Measurements from ENCODE around the gene COL19A1.
A peak's percentile ranks its signal among the peaks of the same experiment; 100 is the strongest.

Gene COL19A1

GRCh38 chr6:70086806-70087205 lies 220.4 kb downstream of the COL19A1 start:
- in situ Hi-C loops (cut with HindIII; ENCODE audit: low pct_ligation_motif_present, low sequenced_read_pairs): no loop called here
- H3K27ac ChIP-seq: no peak overlapping the region
- no peak overlapping the region for H3K4me3 ChIP-seq (ENCODE audit: low read depth, low read length)
- no peaks in the 10 kb centered on the region for H3K36me3 ChIP-seq (replicated peaks)
- TF ChIP-seq, protein P1, sequence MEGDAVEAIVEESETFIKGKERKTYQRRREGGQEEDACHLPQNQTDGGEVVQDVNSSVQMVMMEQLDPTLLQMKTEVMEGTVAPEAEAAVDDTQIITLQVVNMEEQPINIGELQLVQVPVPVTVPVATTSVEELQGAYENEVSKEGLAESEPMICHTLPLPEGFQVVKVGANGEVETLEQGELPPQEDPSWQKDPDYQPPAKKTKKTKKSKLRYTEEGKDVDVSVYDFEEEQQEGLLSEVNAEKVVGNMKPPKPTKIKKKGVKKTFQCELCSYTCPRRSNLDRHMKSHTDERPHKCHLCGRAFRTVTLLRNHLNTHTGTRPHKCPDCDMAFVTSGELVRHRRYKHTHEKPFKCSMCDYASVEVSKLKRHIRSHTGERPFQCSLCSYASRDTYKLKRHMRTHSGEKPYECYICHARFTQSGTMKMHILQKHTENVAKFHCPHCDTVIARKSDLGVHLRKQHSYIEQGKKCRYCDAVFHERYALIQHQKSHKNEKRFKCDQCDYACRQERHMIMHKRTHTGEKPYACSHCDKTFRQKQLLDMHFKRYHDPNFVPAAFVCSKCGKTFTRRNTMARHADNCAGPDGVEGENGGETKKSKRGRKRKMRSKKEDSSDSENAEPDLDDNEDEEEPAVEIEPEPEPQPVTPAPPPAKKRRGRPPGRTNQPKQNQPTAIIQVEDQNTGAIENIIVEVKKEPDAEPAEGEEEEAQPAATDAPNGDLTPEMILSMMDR (IDR thresholded peaks at IDR 0.05; ENCODE audit: low read depth, low read length, missing control alignments): no peak
- H3K27me3 ChIP-seq (replicated peaks): no peaks in the 10 kb centered on the region
- DNase-seq: no peak

GRCh38 chr6:70094156-70094555 lies 227.8 kb downstream of the COL19A1 start:
- H3K27me3 ChIP-seq (replicated peaks): no peaks in the 10 kb centered on the region
- H3K36me3 ChIP-seq (replicated peaks): no peaks in the 10 kb centered on the region
- in situ Hi-C loops (cut with HindIII; ENCODE audit: low pct_ligation_motif_present, low sequenced_read_pairs): no loop called here
- H3K4me3 ChIP-seq (ENCODE audit: low read depth, low read length): no peak overlapping the region
- no peak overlapping the region for H3K27ac ChIP-seq
- TF ChIP-seq, protein P1 (IDR thresholded peaks at IDR 0.05; ENCODE audit: low read depth, low read length, missing control alignments): no peak
- no peak for DNase-seq

GRCh38 chr6:70099732-70100131 lies 233.4 kb downstream of the COL19A1 start:
- DNase-seq: no peak
- no peaks in the 10 kb centered on the region for H3K36me3 ChIP-seq (replicated peaks)
- TF ChIP-seq, protein P1 (IDR thresholded peaks at IDR 0.05; ENCODE audit: low read depth, low read length, missing control alignments): no peak
- H3K27me3 ChIP-seq (replicated peaks): no peaks in the 10 kb centered on the region
- H3K4me3 ChIP-seq (ENCODE audit: low read depth, low read length): no peak overlapping the region
- in situ Hi-C loops (cut with HindIII; ENCODE audit: low pct_ligation_motif_present, low sequenced_read_pairs): no loop called here
- no peak overlapping the region for H3K27ac ChIP-seq

- Histone ChIP-seq H3K36me3 (replicated peaks) (no peaks in the 10 kb centered on the region), H3K4me3 (ENCODE audit: low read depth, low read length) (no peak overlapping the region), H3K27ac (no peak overlapping the region), H3K27me3 (replicated peaks) (no peaks in the 10 kb centered on the region)
- TF ChIP-seq, protein P1 (IDR thresholded peaks at IDR 0.05; ENCODE audit: low read depth, low read length, missing control alignments): peak; percentile 66
- in situ Hi-C loops (cut with HindIII; ENCODE audit: low pct_ligation_motif_present, low sequenced_read_pairs): no loop called here
- no peak for DNase-seq
Measured at GRCh38 chr6:70103798-70104197, 237.4 kb downstream of the COL19A1 start.

DNA sequence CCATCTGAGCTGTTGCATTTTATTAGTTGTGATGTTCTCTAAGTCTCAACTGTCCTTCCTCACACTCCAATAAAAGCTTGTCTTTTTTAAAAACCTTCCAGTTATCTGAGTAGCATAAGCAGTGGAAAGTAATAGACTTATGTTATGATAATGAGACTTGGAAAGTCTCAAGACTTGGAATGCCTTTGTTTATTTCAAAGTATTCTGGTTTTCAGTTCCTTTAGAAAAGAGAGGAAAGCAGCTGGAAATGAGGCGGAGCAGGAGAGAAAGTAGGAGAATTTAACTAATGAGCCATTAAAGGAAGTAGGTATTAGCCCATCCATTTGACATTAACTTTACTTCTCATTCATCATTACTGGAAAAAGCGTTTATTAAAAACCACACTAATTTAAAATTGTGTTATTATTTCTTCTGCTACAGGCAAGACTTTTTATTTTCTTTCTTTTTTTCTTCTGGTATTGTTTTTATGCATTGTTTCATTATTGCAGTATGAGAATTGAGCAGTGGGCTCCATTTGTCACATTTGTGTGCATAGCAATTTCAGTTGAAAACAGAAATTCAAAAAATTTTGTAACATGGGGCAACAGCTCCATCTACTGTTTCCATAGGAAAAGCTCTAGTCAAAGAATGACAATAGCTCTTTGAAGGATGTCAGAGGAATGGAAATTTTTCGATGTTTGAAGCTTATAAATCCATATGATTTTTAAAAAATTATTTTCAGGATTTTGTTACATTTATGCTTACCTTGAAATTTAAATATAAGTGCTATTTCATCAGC lies 241.7 kb downstream of the COL19A1 start:
- in situ Hi-C loops (cut with HindIII; ENCODE audit: low pct_ligation_motif_present, low sequenced_read_pairs): no loop called here
- peak; percentile 18 for DNase-seq
- no peaks in the 10 kb centered on the region for H3K27me3 ChIP-seq (replicated peaks)
- no peak overlapping the region for H3K4me3 ChIP-seq (ENCODE audit: low read depth, low read length)
- H3K27ac ChIP-seq: no peak overlapping the region
- H3K36me3 ChIP-seq (replicated peaks): no peaks in the 10 kb centered on the region
- TF ChIP-seq, protein P1 (IDR thresholded peaks at IDR 0.05; ENCODE audit: low read depth, low read length, missing control alignments): peak; percentile 50

All from brain microvascular endothelial cell (primary cell).